GM23248 (cell line): ENCODE results near the gene SHANK2. TPM values are rescaled to one million over a fixed set of nuclear protein-coding genes. Genes with fewer than 3 reads are reported as not detected.
"Not testable (repeated sequence)": the region's sequence is repeated elsewhere in the genome, so short reads cannot be mapped to it uniquely, and the experiment has no call there.

Experiments used
- DNase-seq: peaks from one replicate; pipeline ENCODE4 v3.0.0-alpha.2; 2015
- H2AFZ ChIP-seq: fragments of 200-600 bp; sonication (generic); 2 replicates; pipeline ENCODE4 v1.6.1; 2016; ENCODE audit warnings: antibody characterized with exemption
- H3F3A ChIP-seq: fragments of 200-600 bp; sonication (generic); 2 replicates; pipeline ENCODE4 v1.6.1; 2016; ENCODE audit warnings: mild to moderate bottlenecking, antibody characterized with exemption, mixed run types; ENCODE audit not compliant: insufficient read depth
- H3K27ac ChIP-seq: fragments of 200-600 bp; sonication (generic); 2 replicates; pipeline ENCODE4 v1.5.1; 2016; ENCODE audit warnings: mild to moderate bottlenecking
- H3K27me3 ChIP-seq: fragments of 200-600 bp; sonication (generic); replicated peaks from 2 replicates; pipeline ENCODE4 v1.6.1; 2016; ENCODE audit warnings: mild to moderate bottlenecking; ENCODE audit not compliant: insufficient read depth
- H3K36me3 ChIP-seq: fragments of 200-600 bp; sonication (generic); 2 replicates; pipeline ENCODE4 v1.6.1; 2016; ENCODE audit warnings: low read depth, mild to moderate bottlenecking
- H3K4me1 ChIP-seq: fragments of 200-600 bp; sonication (generic); 2 replicates; pipeline ENCODE4 v1.6.1; 2016; ENCODE audit warnings: mild to moderate bottlenecking; ENCODE audit not compliant: insufficient read depth
- H3K4me2 ChIP-seq: fragments of 200-600 bp; sonication (generic); one replicate; pipeline ENCODE4 v1.6.1; 2016; ENCODE audit warnings: mild to moderate bottlenecking; ENCODE audit not compliant: unreplicated experiment
- H3K4me3 ChIP-seq: fragments of 200-600 bp; sonication (generic); 2 replicates; pipeline ENCODE4 v1.5.1; 2016; ENCODE audit warnings: mild to moderate bottlenecking
- H3K79me2 ChIP-seq: fragments of 200-600 bp; sonication (generic); 2 replicates; pipeline ENCODE4 v1.6.1; 2016; ENCODE audit warnings: mild to moderate bottlenecking; ENCODE audit not compliant: insufficient read depth
- H3K9ac ChIP-seq: fragments of 200-600 bp; sonication (generic); 2 replicates; pipeline ENCODE4 v1.6.1; 2016; ENCODE audit warnings: mild to moderate bottlenecking
- H3K9me2 ChIP-seq: fragments of 200-600 bp; sonication (generic); 2 replicates; pipeline ENCODE4 v1.6.1; 2016; ENCODE audit warnings: mixed run types, mild to moderate bottlenecking, moderate library complexity; ENCODE audit not compliant: insufficient read depth
- H3K9me3 ChIP-seq: fragments of 200-600 bp; sonication (generic); one replicate; pipeline ENCODE4 v1.6.1; 2017; ENCODE audit warnings: low read depth
- H4K20me1 ChIP-seq: fragments of 200-600 bp; sonication (generic); 2 replicates; pipeline ENCODE4 v1.6.0; 2016; ENCODE audit not compliant: insufficient read depth
- EZH2 ChIP-seq: fragments of 200-600 bp; sonication (generic); IDR thresholded peaks from 2 replicates; pipeline ENCODE4 v1.6.1; 2018; ENCODE audit warnings: antibody characterized with exemption, mild to moderate bottlenecking; ENCODE audit not compliant: insufficient read depth, poor library complexity, severe bottlenecking
- EZH2phosphoT487 ChIP-seq: fragments of 200-600 bp; sonication (generic); IDR thresholded peaks from 2 replicates; pipeline ENCODE4 v1.6.1; 2018; ENCODE audit warnings: antibody characterized with exemption, moderate library complexity, mild to moderate bottlenecking, low read depth; ENCODE audit not compliant: insufficient read depth
- WGBS, 2 experiments: methylation state at CpG; one replicate each; pipeline ENCODE4 v1.1.6; 2015 to 2017; ENCODE audit warnings: low lambda C conversion rate in 2 of 2, low coverage in 1 of 2; ENCODE audit errors: missing lambda C conversion rate in 2 of 2; 5-methylcytosine and 5-hydroxymethylcytosine counted together
- in situ Hi-C: fragments of 300-500 bp; cut with MboI; formaldehyde crosslinking; loops from 2 replicates; pipeline ENCODE4 v1.15.0; 2020
- polyA plus RNA-seq: library from polyadenylated mRNA; unstranded; fragments of >200 nt; fragmentation: Nextera tagmentation; extraction: Ambion mirVana; gene quantifications from 2 replicates; pipeline ENCODE4 v1.2.1, GENCODE V29; 2016
- total RNA-seq: library from RNA; depleted of rRNA; stranded (reverse); fragments of >200 nt; shearing (Covaris generic); gene quantifications from 2 replicates; pipeline ENCODE4 v1.2.3, GENCODE V29; 2014

SHANK2 gene
- total and polyA plus RNA-seq, 2 experiments from 2014 or later, result 0.22 to 0.30 TPM

DNA sequence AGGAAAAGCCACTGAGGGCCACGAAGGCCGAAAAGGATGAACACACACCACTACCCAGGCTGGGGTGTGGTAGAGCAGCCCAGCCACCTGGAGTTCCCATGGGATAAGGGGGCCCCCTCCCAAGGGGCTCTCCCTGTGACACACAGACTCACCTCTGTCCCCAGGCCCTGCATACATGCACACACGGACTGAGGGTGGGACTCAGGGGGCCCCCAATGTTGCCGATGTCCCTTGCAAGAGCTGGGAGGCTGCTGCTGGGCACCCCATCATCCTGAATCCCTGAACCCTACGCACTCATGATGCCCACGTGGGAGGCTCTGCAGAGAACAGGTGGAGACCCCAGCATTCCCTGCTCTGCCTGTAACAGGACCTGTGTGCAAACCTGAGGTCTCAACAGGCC is 14.5 kb downstream of the SHANK2 start:
- DNase-seq, result no peak
- Histone ChIP-seq H3K4me3 (no peak overlapping the region), H3K4me1 (peaks cover 9% of the 10 kb centered on the region; the same call in 1 of the 2 replicates), H3K4me2 (no peak overlapping the region), H2AFZ (no peak overlapping the region), H4K20me1 (no peaks in the 10 kb centered on the region), H3K27ac (no peak overlapping the region), H3K36me3 (no peaks in the 10 kb centered on the region), H3K27me3 (peaks cover 13% of the 10 kb centered on the region; the same call in 1 of the 2 replicates), H3K9me3 (no peaks in the 10 kb centered on the region), H3F3A (peaks cover 5% of the 10 kb centered on the region; the same call in 1 of the 2 replicates), H3K9ac (no peak overlapping the region), H3K9me2 (no peaks in the 10 kb centered on the region), H3K79me2 (no peaks in the 10 kb centered on the region)
- WGBS, 2 experiments, result 51 to 59% methylated on average over 6 of the region's 6 CpGs
- in situ Hi-C loops, result no loop called here
- TF ChIP-seq EZH2phosphoT487, result no peak
- no peak for TF ChIP-seq EZH2

DNA sequence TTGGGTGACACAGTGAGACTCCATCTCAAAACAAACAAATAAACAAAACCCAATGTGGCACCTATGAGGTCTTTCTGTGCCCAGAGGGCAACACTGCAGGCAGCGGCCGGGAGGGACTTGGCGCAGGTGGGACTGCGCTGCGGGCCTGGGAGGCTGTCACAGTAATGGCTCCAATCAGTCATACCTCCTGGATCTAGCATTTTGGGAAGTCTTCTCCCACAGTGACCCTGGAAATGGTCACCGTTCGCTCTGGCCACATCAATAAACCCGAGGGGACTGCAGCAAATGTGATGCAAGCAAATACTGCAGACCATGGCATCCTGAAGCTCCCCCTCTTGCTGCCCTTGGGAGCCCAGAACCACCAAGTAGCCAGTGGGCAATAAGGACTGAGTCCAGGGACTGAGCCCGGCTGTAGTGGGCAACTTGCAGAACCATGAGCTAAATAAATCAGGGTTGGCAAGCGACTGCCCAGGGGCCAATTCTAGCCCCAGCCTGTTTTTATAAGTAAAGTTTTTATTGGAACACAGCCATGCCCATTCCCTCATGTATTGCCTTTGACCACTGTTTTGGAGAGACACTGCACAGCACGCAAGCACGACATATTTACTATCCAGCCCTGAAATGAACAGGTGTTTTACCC is 15.4 kb downstream of the SHANK2 start:
- Histone ChIP-seq H3K9me2 (no peaks in the 10 kb centered on the region), H3K4me1 (peaks cover 9% of the 10 kb centered on the region; the same call in 1 of the 2 replicates), H3K9ac (no peak overlapping the region), H3K27me3 (peaks cover 14% of the 10 kb centered on the region), H3K27ac (no peak overlapping the region), H3F3A (no peaks in the 10 kb centered on the region), H3K9me3 (no peaks in the 10 kb centered on the region), H3K4me2 (no peak overlapping the region), H3K79me2 (no peaks in the 10 kb centered on the region), H4K20me1 (no peaks in the 10 kb centered on the region), H3K4me3 (no peak overlapping the region), H2AFZ (no peak overlapping the region), H3K36me3 (no peaks in the 10 kb centered on the region)
- no peak for DNase-seq
- in situ Hi-C loops, result no loop called here
- 56 to 60% methylated on average over 12 of the region's 12 CpGs for WGBS, 2 experiments
- no peak for TF ChIP-seq EZH2phosphoT487
- TF ChIP-seq EZH2, result no peak

DNA sequence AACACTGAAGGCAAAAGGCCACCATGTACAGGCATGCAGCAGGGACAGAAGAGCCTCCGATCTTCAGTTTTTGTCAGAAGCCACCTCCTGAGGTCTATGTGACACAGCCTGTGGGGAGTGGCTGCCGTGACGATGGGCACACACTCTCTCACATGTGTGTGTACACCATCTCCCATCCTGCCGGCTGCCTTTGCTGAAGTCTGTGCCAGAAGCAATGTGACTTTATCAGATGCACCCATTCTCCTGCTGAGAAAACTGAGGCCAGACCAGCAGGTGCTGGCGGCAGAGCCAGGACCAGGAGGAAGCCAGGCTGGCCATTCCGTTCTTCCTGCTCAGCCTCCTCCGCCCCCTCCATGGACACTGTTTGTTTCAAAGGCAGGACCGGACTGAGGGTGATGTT is 16.7 kb downstream of the SHANK2 start:
- no peak overlapping the region for H3K9ac ChIP-seq

DNA sequence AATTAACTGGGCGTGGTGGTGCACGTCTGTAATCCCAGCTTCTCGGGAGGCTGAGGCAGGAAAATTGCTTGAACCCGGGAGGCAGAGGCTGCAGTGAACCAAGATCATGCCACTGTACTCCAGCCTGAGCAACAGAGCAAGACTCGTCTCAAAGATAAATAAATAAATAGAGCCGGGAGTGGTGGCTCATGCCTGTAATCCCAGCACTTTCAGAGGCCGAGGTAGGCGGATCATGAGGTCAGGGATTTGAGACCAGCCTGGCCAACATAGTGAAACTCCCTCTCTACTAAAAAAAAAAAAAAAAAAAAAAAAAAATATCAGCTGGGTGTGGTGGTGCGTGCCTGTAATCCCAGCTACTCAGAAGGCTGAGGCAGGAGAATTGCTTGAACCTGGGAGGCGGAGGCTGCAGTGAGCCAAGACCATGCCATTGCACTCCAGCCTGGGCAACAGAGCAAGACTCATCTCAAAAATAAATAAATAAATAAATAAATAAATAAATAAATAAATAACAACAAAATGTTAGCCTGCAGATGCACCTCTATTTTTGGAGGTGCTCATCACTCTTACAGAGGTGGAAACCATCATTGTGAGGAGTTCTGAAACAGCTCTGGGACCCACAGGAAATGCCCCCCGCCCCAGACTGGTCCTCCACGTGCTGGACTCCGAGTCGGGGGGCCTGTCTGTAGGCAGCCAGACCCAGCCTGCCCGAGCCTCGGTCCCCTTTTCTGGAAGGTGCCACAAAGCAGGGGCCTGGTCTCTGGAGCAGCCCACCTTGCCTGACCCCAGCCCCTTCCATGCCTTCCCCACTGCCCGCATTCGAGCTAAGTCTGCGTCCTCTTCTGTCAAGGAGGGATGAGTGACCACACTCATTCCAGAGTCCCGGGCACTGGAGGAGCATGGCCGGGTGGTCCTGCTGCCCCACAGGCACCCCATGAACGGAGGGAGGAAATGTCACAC is 18.2 kb downstream of the SHANK2 start:
- H2AFZ ChIP-seq, in situ Hi-C loops, H3F3A ChIP-seq, H3K4me3 ChIP-seq, H3K9me2 ChIP-seq, H3K27ac ChIP-seq, H3K4me2 ChIP-seq, H3K9me3 ChIP-seq, H3K79me2 ChIP-seq, DNase-seq, H4K20me1 ChIP-seq, H3K36me3 ChIP-seq, H3K9ac ChIP-seq, H3K4me1 ChIP-seq: not testable (repeated sequence)
- H3K27me3 ChIP-seq, result peaks cover 12% of the 10 kb centered on the region
- 61 to 62% methylated on average over 21 to 22 of the region's 22 CpGs for WGBS, 2 experiments

More for the DNA sequence above, 16.7 kb downstream of the SHANK2 start:
- no peaks in the 10 kb centered on the region for H3K79me2 ChIP-seq
- no peak overlapping the region for H3K4me2 ChIP-seq
- H3K27me3 ChIP-seq, result peaks cover 18% of the 10 kb centered on the region
- TF ChIP-seq EZH2phosphoT487, result no peak
- no peak for TF ChIP-seq EZH2
- no peak overlapping the region for H2AFZ ChIP-seq
- no peak overlapping the region for H3K4me3 ChIP-seq
- H3K9me2 ChIP-seq, result no peaks in the 10 kb centered on the region
- no peaks in the 10 kb centered on the region for H4K20me1 ChIP-seq
- in situ Hi-C loops, result no loop called here
- H3K36me3 ChIP-seq, result no peaks in the 10 kb centered on the region
- DNase-seq, result no peak
- H3K27ac ChIP-seq, result no peak overlapping the region
- H3K4me1 ChIP-seq, result no peaks in the 10 kb centered on the region
- 42 to 56% methylated on average over 6 to 8 of the region's 8 CpGs for WGBS, 2 experiments
- no peaks in the 10 kb centered on the region for H3F3A ChIP-seq
- H3K9me3 ChIP-seq, result no peaks in the 10 kb centered on the region
